Femur (tissue), 1 donor: ENCODE data around the gene LGALS9.

Experiments
- DNase-seq: peaks from one replicate; pipeline ENCODE4 v3.0.0-alpha.2; 2017

LGALS9 gene

GRCh38 chr17:27630607-27631410 lies at the start of gene LGALS9:
Gene LGALS9 (plus strand): TSS chr17:27631188. CDS start chr17:27631266, 78 bp downstream.
- no peak for DNase-seq

GRCh38 chr17:27582696-27583095 lies 48.3 kb upstream of the LGALS9 start:
- no peak for DNase-seq

- no peak for DNase-seq
Observed at GRCh38 chr17:27585153-27585681, 45.8 kb upstream of the LGALS9 start.

- DNase-seq, result no peak
Observed at GRCh38 chr17:27585792-27586191, 45.2 kb upstream of the LGALS9 start.

GRCh38 chr17:27586203-27586721 lies 44.7 kb upstream of the LGALS9 start:
- DNase-seq, result no peak

- no peak for DNase-seq
Observed at GRCh38 chr17:27588354-27588753, 42.6 kb upstream of the LGALS9 start.

GRCh38 chr17:27590864-27591263 lies 40.1 kb upstream of the LGALS9 start:
- DNase-seq, result no peak

- no peak for DNase-seq
Observed at GRCh38 chr17:27591986-27592385, 39.0 kb upstream of the LGALS9 start.

GRCh38 chr17:27593232-27593856 lies 37.6 kb upstream of the LGALS9 start:
- no peak for DNase-seq

GRCh38 chr17:27593857-27594255 lies 37.1 kb upstream of the LGALS9 start:
- no peak for DNase-seq

GRCh38 chr17:27595208-27595607 lies 35.8 kb upstream of the LGALS9 start:
- DNase-seq, result no peak

GRCh38 chr17:27596096-27596495 lies 34.9 kb upstream of the LGALS9 start:
- no peak for DNase-seq

GRCh38 chr17:27596566-27597187 lies 34.3 kb upstream of the LGALS9 start:
- DNase-seq, result no peak

- DNase-seq, result no peak
Observed at GRCh38 chr17:27597188-27597580, 33.8 kb upstream of the LGALS9 start.

- DNase-seq, result no peak
Observed at GRCh38 chr17:27597783-27598320, 33.1 kb upstream of the LGALS9 start.

- DNase-seq, result no peak
Observed at GRCh38 chr17:27598337-27599050, 32.5 kb upstream of the LGALS9 start.

- no peak for DNase-seq
Observed at GRCh38 chr17:27600471-27600870, 30.5 kb upstream of the LGALS9 start.

GRCh38 chr17:27601069-27601974 lies 29.7 kb upstream of the LGALS9 start:
- peak; percentile 89 for DNase-seq

- no peak for DNase-seq
Observed at GRCh38 chr17:27601975-27602302, 29.0 kb upstream of the LGALS9 start.

GRCh38 chr17:27602721-27603420 lies 28.1 kb upstream of the LGALS9 start:
- peak; percentile 83 for DNase-seq

- DNase-seq, result no peak
Observed at GRCh38 chr17:27603421-27603770, 27.6 kb upstream of the LGALS9 start.
